Vagina (tissue), 2 donors: ENCODE results near the gene WNT5B.

Experiments used
- CTCF ChIP-seq, 3 experiments: fragments of 450-650 bp in 2 of 3; fragments of 200-600 bp in 1 of 3; sonication (generic) in 1 of 3; IDR thresholded peaks; one replicate each; pipeline ENCODE4 v1.5.1; 2017 to 2019; ENCODE audit warnings: antibody characterized with exemption in 3 of 3, mild to moderate bottlenecking in 2 of 3, moderate library complexity in 2 of 3
- POLR2A ChIP-seq, 2 donors: fragments of 450-650 bp; IDR thresholded peaks; one replicate each; pipeline ENCODE4 v1.6.1; 2017; ENCODE audit warnings: antibody characterized with exemption in 2 of 2, mild to moderate bottlenecking in 2 of 2, moderate library complexity in 2 of 2
- POLR2AphosphoS5 ChIP-seq, 2 donors: sonication (generic); formaldehyde crosslinking; IDR thresholded peaks; one replicate each; pipeline ENCODE4 v1.9.0; 2017; ENCODE audit warnings: antibody characterized with exemption in 2 of 2, mild to moderate bottlenecking in 2 of 2, low read depth in 1 of 2; ENCODE audit not compliant: insufficient read depth in 1 of 2

DNA sequence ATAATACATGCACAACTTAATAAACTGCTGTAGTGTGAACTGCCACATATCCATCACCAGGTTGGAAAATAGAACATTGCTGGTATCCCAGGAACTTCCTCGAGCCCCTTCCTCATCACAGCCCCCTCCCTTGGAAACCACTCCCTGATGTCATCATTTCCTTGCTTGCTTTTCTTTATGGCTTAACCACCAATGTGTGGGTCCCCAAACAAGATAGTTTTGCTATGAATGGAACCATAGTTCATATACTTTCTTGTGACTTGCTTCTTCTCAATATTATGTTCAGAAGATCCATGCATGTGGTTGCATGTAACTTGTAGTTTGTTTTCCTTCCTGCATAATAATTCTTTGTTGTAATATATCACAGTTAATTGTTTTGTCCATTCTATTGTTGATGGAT lies 8.9 kb upstream of the WNT5B start:
- TF ChIP-seq POLR2A (IDR thresholded peaks at IDR 0.05): no peak
- TF ChIP-seq CTCF (IDR thresholded peaks at IDR 0.05): no peak
- TF ChIP-seq POLR2AphosphoS5 (IDR thresholded peaks at IDR 0.05; ENCODE audit: insufficient read depth in 1 of 2, low read depth in 1 of 2): no peak
